ENCODE measurements around the gene LRRC41. TPM values are rescaled to one million over a fixed set of nuclear protein-coding genes. Genes with fewer than 3 reads are reported as not detected.
A peak's percentile ranks its signal among the peaks of the same experiment; 100 is the strongest.
"Not testable (repeated sequence)": the region's sequence is repeated elsewhere in the genome, so short reads cannot be mapped to it uniquely, and the experiment has no call there.

The LRRC41 gene
- total RNA-seq, 2 donors from 2014 or later, result 29.2 to 38.2 TPM

DNA sequence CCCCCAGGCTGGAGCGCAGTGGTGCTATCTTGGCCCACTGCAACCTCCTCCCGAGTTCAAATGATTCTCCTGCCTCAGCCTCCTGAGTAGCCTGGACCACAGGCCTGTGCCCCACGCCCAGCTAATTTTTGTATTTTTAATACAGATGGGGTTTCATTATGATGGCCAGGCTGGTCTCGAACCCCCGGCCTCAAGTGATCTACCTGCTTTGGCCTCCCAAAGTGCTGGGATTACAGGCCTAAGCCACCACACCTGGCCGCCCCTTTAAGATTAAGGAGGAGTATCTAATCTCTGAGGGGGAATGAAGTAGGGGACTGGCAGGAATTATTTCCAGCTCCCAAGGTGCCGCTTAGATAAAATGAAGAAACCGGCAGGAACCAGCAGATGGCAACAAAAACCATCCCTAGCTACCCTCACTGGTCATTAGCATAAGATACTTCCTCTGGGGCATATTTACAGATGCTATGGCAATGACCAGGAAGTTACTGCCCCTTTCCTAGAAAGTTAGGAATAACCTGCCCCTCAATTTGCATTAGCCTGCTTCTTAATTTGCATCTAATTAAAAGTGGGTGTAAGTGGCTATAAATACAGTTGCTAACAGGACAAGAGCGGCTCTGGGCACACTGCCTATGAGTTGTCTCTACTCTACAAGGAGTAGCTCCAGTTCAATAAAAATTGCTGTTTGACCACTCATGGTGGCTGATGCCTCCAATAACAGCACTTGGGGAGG, 30.0 kb upstream of the LRRC41 start:
- Mint-ChIP-seq H3K9me3 (no peaks in the 10 kb centered on the region), H3K36me3 (no peaks in the 10 kb centered on the region)
- peak in 1 of 2 donors; percentile 38 for ATAC-seq

DNA sequence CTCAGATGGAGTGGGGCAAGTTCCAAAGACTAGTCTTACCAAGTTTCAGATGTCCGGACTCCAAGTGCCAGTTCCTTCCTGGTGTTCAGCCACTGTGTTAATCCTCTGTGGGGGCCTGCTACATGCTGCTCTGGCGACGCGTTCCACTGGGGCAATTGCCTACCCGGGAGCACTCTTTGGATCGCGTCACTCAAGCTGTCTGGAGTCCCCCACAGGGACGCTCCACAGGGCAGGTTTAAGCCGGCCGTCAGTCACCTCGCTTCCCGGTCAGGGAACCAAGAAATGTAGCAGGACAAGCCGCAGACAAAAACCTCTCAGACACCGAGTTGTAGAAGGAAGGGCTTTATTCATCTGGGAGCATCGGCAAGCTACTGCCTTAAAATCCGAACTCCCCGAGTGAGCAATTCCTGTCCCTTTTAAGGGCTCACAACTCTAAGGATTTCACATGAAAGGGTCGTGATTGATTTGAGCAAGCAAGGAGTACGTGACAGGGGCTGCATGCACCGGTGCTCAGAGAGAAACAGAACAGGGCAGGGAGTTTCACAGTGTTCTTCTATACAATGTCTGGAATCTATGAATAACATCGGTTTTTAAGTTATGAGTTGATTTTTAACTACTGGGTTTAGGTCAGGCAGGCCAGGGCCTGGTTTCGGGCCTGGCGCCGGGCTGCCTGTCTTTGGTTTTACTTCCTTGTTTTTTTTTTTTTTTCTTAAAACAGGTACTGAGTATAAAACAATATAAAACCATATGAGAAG, 28.5 kb upstream of the LRRC41 start:
- not testable (repeated sequence) for ATAC-seq; H3K9me3 Mint-ChIP-seq; H3K36me3 Mint-ChIP-seq; DNase-seq (ENCODE audit: low spot score in 2 of 2); H3K27ac Mint-ChIP-seq

More for the DNA sequence above, 30.0 kb upstream of the LRRC41 start:
- no peak for DNase-seq (ENCODE audit: low spot score in 2 of 2)
- no peak overlapping the region for H3K27ac Mint-ChIP-seq

DNA sequence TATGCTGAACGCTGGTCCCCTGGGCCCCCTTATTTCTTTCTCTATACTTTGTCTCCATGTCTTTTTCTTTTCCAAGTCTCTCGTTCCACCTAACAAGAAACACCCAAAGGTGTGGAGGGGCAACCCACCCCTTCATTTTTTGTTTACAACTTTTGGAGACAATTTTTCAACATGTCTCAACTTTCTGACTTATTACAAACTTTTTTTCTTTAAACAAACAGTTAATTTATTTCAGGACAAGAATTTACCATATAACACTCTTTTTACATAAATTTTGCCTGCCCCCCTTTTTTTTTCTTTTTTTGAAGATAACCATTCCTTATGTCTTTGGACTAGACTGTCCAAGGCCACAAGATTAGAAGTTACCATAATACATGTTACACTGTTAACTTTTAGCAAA, 27.0 kb upstream of the LRRC41 start:
- H3K36me3 Mint-ChIP-seq; H3K27ac Mint-ChIP-seq; DNase-seq (ENCODE audit: low spot score in 2 of 2); H3K9me3 Mint-ChIP-seq; ATAC-seq: not testable (repeated sequence)

DNA sequence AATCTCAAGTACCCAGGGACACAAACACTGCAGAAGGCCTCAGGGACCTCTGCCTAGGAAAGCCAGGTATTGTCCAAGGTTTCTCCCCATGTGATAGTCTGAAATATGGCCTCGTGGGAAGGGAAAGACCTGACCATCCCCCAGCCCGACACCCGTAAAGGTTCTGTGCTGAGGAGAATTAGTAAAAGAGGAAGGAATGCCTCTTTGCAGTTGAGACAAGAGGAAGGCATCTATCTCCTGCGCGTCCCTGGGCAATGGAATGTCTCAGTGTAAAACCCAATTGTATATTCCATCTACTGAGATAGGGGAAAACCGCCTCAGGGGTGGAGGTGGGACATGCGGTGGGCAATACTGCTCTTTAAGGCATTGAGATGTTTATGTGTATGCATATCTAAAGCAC, 26.4 kb upstream of the LRRC41 start:
- H3K27ac Mint-ChIP-seq; ATAC-seq; H3K9me3 Mint-ChIP-seq; DNase-seq (ENCODE audit: low spot score in 2 of 2); H3K36me3 Mint-ChIP-seq: not testable (repeated sequence)

DNA sequence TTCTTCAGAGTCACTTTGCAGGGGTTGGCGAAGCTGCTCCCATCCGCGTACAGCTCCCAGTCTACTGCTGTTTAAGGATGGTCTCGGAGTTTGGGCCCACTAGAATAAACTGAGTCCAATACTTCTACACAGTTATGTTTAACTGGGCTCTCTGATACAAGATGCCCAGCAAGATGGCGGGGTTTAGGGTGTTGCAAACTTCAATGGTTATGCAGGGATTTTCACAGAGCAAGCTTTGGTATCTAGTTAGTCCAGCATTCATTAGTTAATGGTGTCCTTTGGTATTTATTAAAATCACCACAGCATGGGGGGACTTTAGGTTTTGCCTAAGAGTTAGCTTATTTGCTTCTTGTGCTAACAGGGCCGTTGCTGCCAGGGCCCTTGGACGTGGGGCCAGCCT, 24.8 kb upstream of the LRRC41 start:
- H3K9me3 Mint-ChIP-seq; DNase-seq (ENCODE audit: low spot score in 2 of 2); H3K27ac Mint-ChIP-seq; ATAC-seq; H3K36me3 Mint-ChIP-seq: not testable (repeated sequence)

DNA sequence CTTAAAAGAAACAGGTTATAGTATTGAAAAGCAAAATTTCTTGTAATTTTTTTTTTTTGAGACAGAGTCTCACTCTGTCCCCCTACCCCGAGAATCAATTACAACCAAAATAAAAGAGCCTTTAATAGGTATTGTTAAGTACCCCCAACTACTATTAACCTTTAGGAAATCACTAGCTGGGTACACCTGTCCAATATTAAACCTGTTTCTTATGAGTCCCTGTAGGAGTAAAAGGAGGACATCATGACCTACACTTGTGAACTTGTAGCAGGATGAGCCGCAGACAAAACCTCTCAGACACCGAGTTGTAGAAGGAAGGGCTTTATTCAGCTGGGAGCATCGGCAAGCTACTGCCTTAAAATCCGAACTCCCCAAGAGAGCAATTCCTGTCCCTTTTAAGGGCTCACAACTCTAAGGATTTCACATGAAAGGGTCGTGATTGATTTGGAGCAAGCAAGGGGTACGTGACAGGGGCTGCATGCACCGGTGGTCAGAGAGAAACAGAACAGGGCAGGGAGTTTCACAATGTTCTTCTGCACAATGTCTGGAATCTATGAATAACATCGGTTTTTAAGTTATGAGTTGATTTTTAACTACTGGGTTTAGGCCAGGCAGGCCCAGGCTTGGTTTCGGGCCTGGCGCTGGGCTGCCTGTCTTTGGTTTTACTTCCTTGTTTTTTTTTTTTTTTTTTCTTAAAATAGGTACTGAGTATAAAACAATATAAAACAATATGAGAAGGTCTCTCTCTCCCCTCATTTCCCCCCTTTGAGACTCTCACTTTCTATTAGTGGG, 22.1 kb upstream of the LRRC41 start:
- ATAC-seq; H3K27ac Mint-ChIP-seq; H3K9me3 Mint-ChIP-seq; DNase-seq (ENCODE audit: low spot score in 2 of 2); H3K36me3 Mint-ChIP-seq: not testable (repeated sequence)

DNA sequence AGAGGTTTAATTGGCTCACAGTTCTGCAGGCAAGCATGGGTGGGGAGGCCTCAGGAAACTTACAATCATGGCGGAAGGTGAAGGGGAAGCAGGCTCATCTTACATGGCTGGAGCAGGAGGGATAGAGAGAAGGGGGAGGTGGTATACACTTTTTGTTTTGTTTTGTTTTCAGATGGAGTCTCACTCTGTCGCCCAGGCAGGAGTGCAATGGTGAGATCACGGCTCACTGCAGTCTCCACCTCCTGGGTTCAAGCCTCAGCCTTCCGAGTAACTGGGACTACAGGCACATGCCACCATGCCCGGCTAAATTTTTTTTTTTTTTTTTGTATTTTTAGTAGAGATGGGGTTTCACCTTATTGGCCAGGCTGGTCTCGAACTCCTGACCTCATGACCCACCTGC, 18.8 kb upstream of the LRRC41 start:
- not testable (repeated sequence) for ATAC-seq; DNase-seq (ENCODE audit: low spot score in 2 of 2); H3K27ac Mint-ChIP-seq; H3K36me3 Mint-ChIP-seq; H3K9me3 Mint-ChIP-seq

DNA sequence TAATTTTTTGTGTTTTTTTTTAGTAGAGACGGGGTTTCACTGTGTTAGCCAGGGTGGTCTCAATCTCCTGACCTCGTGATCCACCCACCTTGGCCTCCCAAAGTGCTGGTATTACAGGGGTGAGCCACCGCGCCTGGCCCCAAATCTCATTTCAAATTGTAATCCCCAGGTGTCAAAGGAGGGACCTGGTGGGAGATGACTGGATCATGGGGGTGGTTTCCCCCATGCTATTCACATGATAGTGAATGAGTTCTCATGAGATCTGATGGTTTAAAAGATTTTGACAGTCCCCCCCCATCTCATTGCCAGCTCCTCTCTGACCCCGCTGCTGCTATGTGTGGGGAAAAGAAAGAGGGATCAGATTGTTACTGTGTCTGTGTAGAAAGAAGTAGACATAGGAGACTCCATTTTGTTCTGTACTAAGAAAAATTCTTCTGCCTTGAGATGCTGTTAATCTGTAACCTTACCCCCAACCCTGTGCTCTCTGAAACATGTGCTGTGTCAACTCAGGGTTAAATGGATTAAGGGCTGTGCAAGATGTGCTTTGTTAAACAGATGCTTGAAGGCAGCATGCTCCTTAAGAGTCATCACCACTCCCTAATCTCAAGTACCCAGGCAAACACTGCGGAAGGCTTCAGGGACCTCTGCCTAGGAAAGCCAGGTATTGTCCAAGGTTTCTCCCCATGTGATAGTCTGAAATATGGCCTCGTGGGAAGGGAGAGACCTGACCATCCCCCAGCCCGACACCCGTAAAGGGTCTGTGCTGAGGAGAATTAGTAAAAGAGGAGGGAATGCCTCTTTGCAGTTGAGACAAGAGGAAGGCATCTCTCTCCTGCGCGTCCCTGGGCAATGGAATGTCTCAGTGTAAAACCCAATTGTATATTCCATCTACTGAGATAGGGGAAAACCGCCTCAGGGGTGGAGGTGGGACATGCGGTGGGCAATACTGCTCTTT, 16.8 kb upstream of the LRRC41 start:
- peak overlapping the region in 1 of 2 donors; percentile 60 for H3K27ac Mint-ChIP-seq
- H3K36me3 Mint-ChIP-seq; DNase-seq (ENCODE audit: low spot score in 2 of 2); H3K9me3 Mint-ChIP-seq; ATAC-seq: not testable (repeated sequence)

DNA sequence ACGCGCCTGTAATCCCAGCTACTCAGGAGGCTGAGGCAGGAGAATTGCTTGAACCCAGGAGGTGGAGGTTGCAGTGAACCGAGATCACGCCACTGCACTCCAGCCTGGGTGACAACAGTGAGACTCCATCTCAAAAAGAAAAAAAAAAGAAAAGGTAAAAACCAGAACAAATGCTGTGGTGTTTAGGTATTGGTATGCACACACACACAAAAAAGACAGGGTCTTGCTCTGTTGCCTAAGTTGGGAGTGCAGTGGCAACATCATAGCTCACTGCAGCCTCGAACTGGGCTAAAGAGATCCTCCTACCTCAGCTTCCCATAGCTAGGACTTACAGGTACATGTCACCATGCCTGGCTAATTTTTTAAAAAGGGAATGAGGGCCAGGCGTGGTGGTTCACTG, 15.9 kb upstream of the LRRC41 start:
- not testable (repeated sequence) for H3K36me3 Mint-ChIP-seq; H3K9me3 Mint-ChIP-seq; ATAC-seq; DNase-seq (ENCODE audit: low spot score in 2 of 2); H3K27ac Mint-ChIP-seq

DNA sequence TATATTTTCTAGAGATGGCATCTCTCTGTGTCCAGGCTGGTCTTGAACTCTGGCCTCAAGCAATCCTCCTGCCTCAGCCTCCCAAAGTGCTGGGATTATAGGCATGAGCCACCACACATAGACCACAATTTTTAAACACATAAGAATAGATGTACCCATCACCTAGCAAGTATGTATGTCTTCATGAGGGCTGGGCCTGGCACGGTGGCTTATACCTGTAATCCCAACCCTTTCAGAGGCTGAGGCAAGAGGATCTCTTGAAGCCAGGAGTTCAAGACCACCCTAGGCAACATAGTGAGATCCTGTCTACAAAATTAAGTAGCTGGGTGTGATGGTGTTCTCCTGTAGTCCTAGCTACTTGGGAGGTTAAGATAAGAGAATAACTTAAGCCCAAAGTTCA, 13.9 kb upstream of the LRRC41 start:
- peaks cover 0 to 5% of the 10 kb centered on the region in 2 donors for H3K36me3 Mint-ChIP-seq

DNA sequence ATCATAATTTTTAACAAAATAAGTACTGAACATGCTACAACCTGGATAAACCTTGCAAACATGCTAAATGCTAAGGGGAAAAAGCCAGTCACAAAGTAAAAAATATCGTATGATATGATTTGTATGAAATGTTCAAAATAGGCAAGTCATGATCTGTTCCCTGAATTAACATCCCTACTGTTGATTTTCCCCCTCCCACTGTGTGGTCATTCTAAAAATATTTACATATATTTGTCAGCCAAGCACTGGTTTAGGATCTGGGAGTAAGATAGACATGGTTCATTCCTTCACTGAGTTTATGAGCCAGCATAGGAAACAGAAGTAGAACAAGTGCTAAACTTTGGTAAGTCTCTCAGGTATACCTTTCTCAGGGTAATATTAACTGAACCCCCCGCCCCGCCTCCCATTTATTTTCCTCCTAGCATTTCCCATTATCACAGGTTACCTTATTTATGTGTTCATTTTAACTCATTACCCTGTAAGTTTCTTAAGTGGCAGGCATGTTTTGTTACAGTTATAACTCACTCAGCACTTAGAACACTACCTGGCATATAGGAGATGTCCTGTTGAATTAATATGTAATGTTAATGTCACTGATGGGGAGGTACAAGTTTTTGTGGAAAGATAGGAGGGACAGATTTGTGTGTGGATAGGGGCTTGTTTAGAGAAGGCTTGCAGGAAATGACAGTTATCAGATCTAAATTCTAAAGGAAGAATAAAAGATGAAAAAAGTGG, 12.4 kb upstream of the LRRC41 start:
- H3K9me3 Mint-ChIP-seq, result no peaks in the 10 kb centered on the region
- H3K36me3 Mint-ChIP-seq, result peaks cover 0 to 5% of the 10 kb centered on the region in 2 donors
- no peak for ATAC-seq
- no peak for DNase-seq (ENCODE audit: low spot score in 2 of 2)
- H3K27ac Mint-ChIP-seq, result no peak overlapping the region

More for the DNA sequence above, 13.9 kb upstream of the LRRC41 start:
- Mint-ChIP-seq H3K9me3 (no peaks in the 10 kb centered on the region), H3K27ac (peak overlapping the region in 1 of 2 donors; percentile 44)
- ATAC-seq, result no peak
- no peak for DNase-seq (ENCODE audit: low spot score in 2 of 2)

DNA sequence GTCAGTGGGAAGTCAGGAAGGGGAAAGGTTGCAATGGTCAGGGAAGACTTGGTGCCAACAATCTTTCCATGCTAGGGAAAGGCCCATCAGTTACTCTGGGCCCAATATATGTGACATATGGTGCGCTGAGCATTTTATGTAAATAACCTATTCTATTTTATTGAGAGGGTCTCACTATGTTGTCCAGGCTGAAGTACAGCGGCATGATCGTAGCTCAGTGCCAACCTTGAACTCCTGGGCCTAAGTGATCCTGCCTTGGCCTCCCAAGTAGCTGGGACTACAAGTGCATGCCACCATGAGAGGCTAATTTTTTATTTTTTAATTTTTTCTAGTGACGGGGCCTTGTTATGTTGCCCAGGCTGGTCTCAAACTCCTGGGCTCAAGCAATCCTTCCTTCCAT, 6.9 kb upstream of the LRRC41 start:
- DNase-seq (ENCODE audit: low spot score in 2 of 2) (no peak), ATAC-seq (no peak)
- Mint-ChIP-seq H3K27ac (no peak overlapping the region), H3K36me3 (peaks cover 10 to 19% of the 10 kb centered on the region in 2 donors), H3K9me3 (no peaks in the 10 kb centered on the region)

DNA sequence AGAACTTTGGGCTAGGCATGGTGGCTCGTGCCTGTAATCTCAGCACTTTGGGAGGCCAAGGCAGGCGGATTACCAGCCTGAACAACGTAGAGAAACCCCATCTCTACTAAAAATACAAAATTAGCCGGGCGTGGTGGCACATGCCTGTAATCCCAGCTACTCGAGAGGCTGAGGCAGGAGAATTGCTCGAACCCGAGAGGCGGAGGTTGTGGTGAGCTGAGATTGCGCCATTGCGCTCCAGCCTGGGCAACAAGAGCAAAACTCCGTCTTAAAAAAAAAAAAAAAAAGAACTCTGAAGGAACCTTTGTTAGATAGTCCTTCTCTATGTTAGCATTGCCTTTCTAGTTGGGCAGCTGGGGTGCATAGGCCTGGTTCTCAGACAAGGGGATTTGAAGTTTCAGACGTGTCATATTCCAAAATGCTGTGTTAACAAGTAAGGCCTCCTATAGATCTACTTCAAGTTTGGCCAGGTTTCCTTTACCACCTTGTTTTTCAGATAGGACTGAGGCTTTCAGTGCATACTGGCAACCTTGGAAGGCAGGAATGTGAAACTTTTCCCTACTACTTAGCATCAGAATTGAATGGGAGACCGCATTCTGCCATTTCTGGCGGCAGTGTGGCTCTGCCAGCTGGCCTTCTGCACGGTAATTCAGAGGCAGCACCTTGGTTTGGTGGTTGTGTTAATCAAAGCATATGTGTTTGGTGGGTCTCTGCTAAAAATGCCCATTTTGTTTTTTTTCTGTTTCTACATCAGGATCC, 6.2 kb upstream of the LRRC41 start:
- Mint-ChIP-seq H3K9me3 (no peaks in the 10 kb centered on the region), H3K36me3 (peaks cover 10 to 19% of the 10 kb centered on the region in 2 donors), H3K27ac (no peak overlapping the region)
- ATAC-seq (no peak), DNase-seq (ENCODE audit: low spot score in 2 of 2) (no peak)

DNA sequence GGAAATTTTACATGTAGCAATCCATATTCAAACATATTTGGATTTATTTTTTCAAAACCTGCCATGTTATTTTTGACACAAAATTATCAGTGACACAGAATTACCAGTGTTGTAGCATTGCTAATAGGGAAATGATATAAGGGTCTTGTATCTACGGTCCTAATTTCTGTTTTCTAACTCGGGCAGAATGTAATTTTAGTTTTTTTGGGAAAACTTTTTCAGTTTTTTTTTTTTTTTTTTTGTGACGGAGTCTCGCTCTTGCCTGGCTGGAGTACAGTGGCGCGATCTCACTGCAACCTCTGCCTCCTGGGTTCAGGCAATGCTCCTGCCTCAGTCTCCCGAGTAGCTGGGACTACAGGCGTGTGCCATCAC, 2.7 kb upstream of the LRRC41 start:
- H3K36me3 Mint-ChIP-seq, result peaks cover 30 to 42% of the 10 kb centered on the region in 2 donors
- no peaks in the 10 kb centered on the region for H3K9me3 Mint-ChIP-seq
- ATAC-seq, result no peak
- peak overlapping the region in 1 of 2 donors; percentile 29 for H3K27ac Mint-ChIP-seq
- DNase-seq (ENCODE audit: low spot score in 2 of 2), result no peak

DNA sequence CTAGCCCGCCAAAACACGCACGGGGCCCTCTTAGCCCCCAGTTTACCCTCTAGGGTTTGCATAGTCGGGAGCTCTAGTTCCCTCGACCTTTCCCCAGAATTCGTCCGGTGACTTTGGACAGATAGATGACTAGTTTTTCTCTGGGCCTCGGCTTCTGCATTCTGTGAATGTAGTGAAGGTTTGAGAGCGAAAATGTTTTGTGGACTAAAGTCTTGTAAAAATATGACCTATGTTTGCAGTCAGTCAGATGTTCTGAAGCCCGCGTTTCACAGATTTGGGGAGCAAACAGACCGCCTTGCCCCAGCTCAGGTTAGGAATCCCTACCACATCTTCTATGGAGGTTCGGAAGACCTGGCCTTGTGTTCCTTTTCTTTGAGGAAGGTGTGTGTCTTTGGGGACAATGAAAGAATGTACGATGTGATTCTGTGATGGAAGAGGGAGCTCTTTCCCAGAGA, 483 bp upstream of the LRRC41 start:
- Mint-ChIP-seq H3K27ac (peak overlapping the region; percentile 99), H3K36me3 (peaks cover 23 to 34% of the 10 kb centered on the region in 2 donors), H3K9me3 (no peaks in the 10 kb centered on the region)
- DNase-seq (ENCODE audit: low spot score in 2 of 2) (no peak), ATAC-seq (no peak)

Measured in activated naive CD4-positive, alpha-beta T cell treated with anti-CD3 and anti-CD28 coated beads, Interleukin-2, amount 50 U/mL, for 72 hours (primary cell).